PC-9 (cell line): ENCODE measurements around the gene PTPRT. TPM values are rescaled to one million over a fixed set of nuclear protein-coding genes. Genes with fewer than 3 reads are reported as not detected.

ENCODE experiments used
- BruUV-seq: library from RNA; stranded (reverse); fragments of 400-500 nt; replicated peaks from 2 replicates; lab custom pipeline; 2021; lab: Mats Ljungman, UMichigan
- CTCF ChIA-PET: fragments of 300-600 bp; sonication (Branson Sonifier 250); formaldehyde crosslinking; loops from one replicate; lab custom pipeline; 2022; ENCODE audit warnings: antibody characterized with exemption; lab: Charles Lee
- POLR2A ChIA-PET: fragments of 300-600 bp; sonication (Branson Sonifier 250); formaldehyde crosslinking; loops from one replicate; lab custom pipeline; 2022; ENCODE audit warnings: antibody characterized with exemption; ENCODE audit not compliant: unreplicated experiment; lab: Charles Lee
- DNase-seq, 2 experiments: peaks; one replicate each; pipeline versions ENCODE4 v3.0.0 to v3.0.0-alpha.2; 2015 to 2022; ENCODE audit warnings: mixed read lengths in 1 of 2
- H2AFZ ChIP-seq: fragments of 200-600 bp; sonication (generic); 2 replicates; pipeline ENCODE4 v1.8.1; 2017; ENCODE audit warnings: antibody characterized with exemption
- H3F3A ChIP-seq: fragments of 200-600 bp; sonication (generic); 2 replicates; pipeline ENCODE4 v1.8.1; 2017; ENCODE audit warnings: antibody characterized with exemption, mild to moderate bottlenecking, low read depth; ENCODE audit not compliant: insufficient read depth
- H3K27ac ChIP-seq: fragments of 200-600 bp; sonication (generic); 2 replicates; pipeline ENCODE4 v1.6.1; 2016; ENCODE audit warnings: mixed run types
- H3K27me3 ChIP-seq: fragments of 200-600 bp; sonication (generic); 2 replicates; pipeline ENCODE4 v1.6.1; 2016; ENCODE audit warnings: low read depth, mixed run types; ENCODE audit not compliant: insufficient read depth
- H3K36me3 ChIP-seq: fragments of 200-600 bp; sonication (generic); 2 replicates; pipeline ENCODE4 v1.6.1; 2016; ENCODE audit warnings: low read depth, mixed run types
- H3K4me1 ChIP-seq: fragments of 200-600 bp; sonication (generic); replicated peaks from 2 replicates; pipeline ENCODE4 v1.6.1; 2016; ENCODE audit warnings: mixed run types; ENCODE audit not compliant: insufficient read depth
- H3K4me2 ChIP-seq: fragments of 200-600 bp; sonication (generic); 2 replicates; pipeline ENCODE4 v1.6.1; 2017; ENCODE audit warnings: mixed run types
- H3K4me3 ChIP-seq: fragments of 200-600 bp; sonication (generic); 2 replicates; pipeline ENCODE4 v1.6.1; 2016; ENCODE audit warnings: mixed run types
- H3K79me2 ChIP-seq: fragments of 200-600 bp; sonication (generic); 2 replicates; pipeline ENCODE4 v1.6.1; 2017; ENCODE audit warnings: low read depth, mixed run types
- H3K9me2 ChIP-seq: fragments of 200-600 bp; sonication (generic); 2 replicates; pipeline ENCODE4 v1.8.1; 2017; ENCODE audit warnings: mild to moderate bottlenecking; ENCODE audit not compliant: insufficient read depth
- H3K9me3 ChIP-seq: fragments of 200-600 bp; sonication (generic); 2 replicates; pipeline ENCODE4 v1.8.1; 2016; ENCODE audit warnings: low read depth; ENCODE audit not compliant: insufficient read depth
- H4K20me1 ChIP-seq: fragments of 200-600 bp; sonication (generic); 2 replicates; pipeline ENCODE4 v1.8.1; 2017; ENCODE audit not compliant: insufficient read depth
- EZH2 ChIP-seq: fragments of 200-600 bp; sonication (generic); IDR thresholded peaks from 2 replicates; pipeline ENCODE4 v1.8.0; 2017; ENCODE audit warnings: antibody characterized with exemption, low read depth
- intact Hi-C: fragments of 100-400 bp; cut with micrococcal nuclease; formaldehyde crosslinking; loops from one replicate; pipeline ENCODE4 v1.10.0; 2022; ENCODE audit not compliant: unreplicated experiment
- total RNA-seq: library from RNA; stranded (reverse); gene quantifications from 2 replicates; pipeline ENCODE4 v1.2.3, GENCODE V29; 2021
- TF ChIP-seq, protein P1 (sequence below): fragments of 200-600 bp; sonication (generic); conservative IDR thresholded peaks from 2 replicates; pipeline ENCODE4 v1.6.1; 2017; ENCODE audit warnings: mixed run types, antibody characterized with exemption, mild to moderate bottlenecking, moderate library complexity

The PTPRT gene
- total RNA-seq, 1 experiment from 2014 or later: not detected

DNA sequence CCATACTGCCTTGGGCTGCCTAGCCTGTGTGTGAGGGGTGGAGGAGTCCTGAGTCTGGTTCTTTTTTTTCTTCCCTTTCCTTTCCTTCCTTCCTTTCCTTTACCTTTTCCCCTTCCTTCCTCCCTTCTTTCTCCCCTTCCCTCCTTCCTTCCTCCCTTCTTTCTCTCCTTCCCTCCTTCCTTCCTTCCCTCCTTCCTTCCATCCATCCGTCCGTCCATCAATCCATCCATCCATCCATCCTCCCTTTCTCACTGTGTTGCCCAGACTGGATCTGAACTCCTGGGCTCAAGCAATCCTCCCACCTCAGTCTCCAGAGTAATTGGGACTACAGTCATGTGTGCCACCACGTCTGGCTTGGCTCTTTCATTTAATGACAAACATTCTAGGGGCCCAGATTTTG, 820.8 kb downstream of the PTPRT start:
- no peak overlapping the region for H3K4me3 ChIP-seq
- H3K36me3 ChIP-seq: no peaks in the 10 kb centered on the region
- no peaks in the 10 kb centered on the region for H3F3A ChIP-seq
- no peak for DNase-seq
- H3K27me3 ChIP-seq: peaks cover 24% of the 10 kb centered on the region
- TF ChIP-seq, protein P1, sequence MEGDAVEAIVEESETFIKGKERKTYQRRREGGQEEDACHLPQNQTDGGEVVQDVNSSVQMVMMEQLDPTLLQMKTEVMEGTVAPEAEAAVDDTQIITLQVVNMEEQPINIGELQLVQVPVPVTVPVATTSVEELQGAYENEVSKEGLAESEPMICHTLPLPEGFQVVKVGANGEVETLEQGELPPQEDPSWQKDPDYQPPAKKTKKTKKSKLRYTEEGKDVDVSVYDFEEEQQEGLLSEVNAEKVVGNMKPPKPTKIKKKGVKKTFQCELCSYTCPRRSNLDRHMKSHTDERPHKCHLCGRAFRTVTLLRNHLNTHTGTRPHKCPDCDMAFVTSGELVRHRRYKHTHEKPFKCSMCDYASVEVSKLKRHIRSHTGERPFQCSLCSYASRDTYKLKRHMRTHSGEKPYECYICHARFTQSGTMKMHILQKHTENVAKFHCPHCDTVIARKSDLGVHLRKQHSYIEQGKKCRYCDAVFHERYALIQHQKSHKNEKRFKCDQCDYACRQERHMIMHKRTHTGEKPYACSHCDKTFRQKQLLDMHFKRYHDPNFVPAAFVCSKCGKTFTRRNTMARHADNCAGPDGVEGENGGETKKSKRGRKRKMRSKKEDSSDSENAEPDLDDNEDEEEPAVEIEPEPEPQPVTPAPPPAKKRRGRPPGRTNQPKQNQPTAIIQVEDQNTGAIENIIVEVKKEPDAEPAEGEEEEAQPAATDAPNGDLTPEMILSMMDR: no peak
- TF ChIP-seq EZH2: no peak
- H3K9me2 ChIP-seq: no peaks in the 10 kb centered on the region
- H4K20me1 ChIP-seq: no peaks in the 10 kb centered on the region
- H3K79me2 ChIP-seq: no peaks in the 10 kb centered on the region
- no peaks in the 10 kb centered on the region for H3K9me3 ChIP-seq
- POLR2A ChIA-PET: no interaction called here
- intact Hi-C loops: no loop called here
- CTCF ChIA-PET: no interaction called here
- H3K4me2 ChIP-seq: no peak overlapping the region
- no peaks in the 10 kb centered on the region for H3K4me1 ChIP-seq
- no TSS peak for BruUV-seq
- H2AFZ ChIP-seq: no peak overlapping the region
- H3K27ac ChIP-seq: no peak overlapping the region

DNA sequence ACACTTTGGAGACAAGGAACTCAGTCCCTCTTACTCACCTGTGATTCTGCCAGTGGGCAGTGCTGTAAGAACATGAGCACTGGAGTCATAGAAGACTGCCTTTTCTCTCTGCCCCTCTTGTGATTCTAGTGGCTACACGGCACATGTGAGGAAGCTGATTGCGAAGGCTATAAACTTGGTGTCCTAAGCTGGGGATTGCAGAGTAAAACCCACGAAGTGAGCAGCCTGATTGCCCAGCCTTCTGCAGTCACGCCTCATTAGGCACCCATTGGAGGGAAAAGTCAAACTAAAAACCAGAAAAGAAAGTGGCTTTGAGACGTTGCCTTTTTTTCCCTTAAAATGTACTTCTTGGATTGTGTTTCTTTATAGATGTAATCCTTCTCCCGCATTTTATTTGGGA, 823.1 kb downstream of the PTPRT start:
- H3K4me1 ChIP-seq: no peaks in the 10 kb centered on the region
- H3K36me3 ChIP-seq: no peaks in the 10 kb centered on the region
- no peak overlapping the region for H3K27ac ChIP-seq
- DNase-seq: no peak
- H3K9me3 ChIP-seq: no peaks in the 10 kb centered on the region
- H3K4me2 ChIP-seq: no peak overlapping the region
- no peaks in the 10 kb centered on the region for H4K20me1 ChIP-seq
- H2AFZ ChIP-seq: no peak overlapping the region
- no peak for TF ChIP-seq EZH2
- TF ChIP-seq, protein P1: no peak
- H3K79me2 ChIP-seq: no peaks in the 10 kb centered on the region
- H3F3A ChIP-seq: no peaks in the 10 kb centered on the region
- BruUV-seq: no TSS peak
- intact Hi-C loops: no loop called here
- H3K27me3 ChIP-seq: peaks cover 35% of the 10 kb centered on the region
- ChIA-PET CTCF (no interaction called here), POLR2A (no interaction called here)
- H3K4me3 ChIP-seq: no peak overlapping the region
- no peaks in the 10 kb centered on the region for H3K9me2 ChIP-seq

DNA sequence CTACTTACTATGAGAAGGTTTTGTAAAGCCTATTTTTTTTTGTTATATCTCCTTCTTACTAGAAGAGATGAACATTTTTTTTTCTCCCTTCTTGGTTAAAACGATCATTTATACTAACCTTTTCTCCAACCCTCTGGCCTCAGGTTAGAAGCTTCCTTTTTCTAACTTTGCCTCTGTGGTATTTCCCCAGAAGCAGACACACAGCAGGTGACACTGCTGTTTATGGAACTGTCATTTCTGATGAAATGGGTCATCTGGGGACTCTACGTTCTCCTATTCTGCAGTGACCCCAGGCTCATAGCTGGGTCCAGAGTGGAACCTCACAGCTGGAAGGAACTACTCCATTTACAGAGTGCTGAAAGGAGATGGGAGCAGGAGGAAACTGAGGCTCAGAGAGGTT, 825.3 kb downstream of the PTPRT start:
- Histone ChIP-seq H3K27ac (no peak overlapping the region), H3K4me1 (no peaks in the 10 kb centered on the region), H3K9me2 (no peaks in the 10 kb centered on the region), H3K36me3 (no peaks in the 10 kb centered on the region), H4K20me1 (no peaks in the 10 kb centered on the region), H3K27me3 (peaks cover 45% of the 10 kb centered on the region), H3K9me3 (no peaks in the 10 kb centered on the region), H2AFZ (no peak overlapping the region), H3K4me3 (no peak overlapping the region), H3K79me2 (no peaks in the 10 kb centered on the region), H3K4me2 (no peak overlapping the region), H3F3A (no peaks in the 10 kb centered on the region)
- POLR2A ChIA-PET: no interaction called here
- CTCF ChIA-PET: no interaction called here
- TF ChIP-seq, protein P1: no peak
- no peak for TF ChIP-seq EZH2
- no TSS peak for BruUV-seq
- no peak for DNase-seq
- intact Hi-C loops: no loop called here
